Measurements from ENCODE around the gene PPP2R5C.

PPP2R5C gene

GRCh38 chr14:101788016-101788635 lies 26.6 kb downstream of the PPP2R5C start:
- ChIA-PET POLR2A (no interaction called here), CTCF (interaction anchor here (1.0 to 1.2 kb wide), 2 partner anchors 20 to 26 kb away, joined by 3 read pairs; no protein-coding TSS in a partner anchor)
- DNase-seq (ENCODE audit: extremely low spot score): no peak
- TF ChIP-seq, protein P1, sequence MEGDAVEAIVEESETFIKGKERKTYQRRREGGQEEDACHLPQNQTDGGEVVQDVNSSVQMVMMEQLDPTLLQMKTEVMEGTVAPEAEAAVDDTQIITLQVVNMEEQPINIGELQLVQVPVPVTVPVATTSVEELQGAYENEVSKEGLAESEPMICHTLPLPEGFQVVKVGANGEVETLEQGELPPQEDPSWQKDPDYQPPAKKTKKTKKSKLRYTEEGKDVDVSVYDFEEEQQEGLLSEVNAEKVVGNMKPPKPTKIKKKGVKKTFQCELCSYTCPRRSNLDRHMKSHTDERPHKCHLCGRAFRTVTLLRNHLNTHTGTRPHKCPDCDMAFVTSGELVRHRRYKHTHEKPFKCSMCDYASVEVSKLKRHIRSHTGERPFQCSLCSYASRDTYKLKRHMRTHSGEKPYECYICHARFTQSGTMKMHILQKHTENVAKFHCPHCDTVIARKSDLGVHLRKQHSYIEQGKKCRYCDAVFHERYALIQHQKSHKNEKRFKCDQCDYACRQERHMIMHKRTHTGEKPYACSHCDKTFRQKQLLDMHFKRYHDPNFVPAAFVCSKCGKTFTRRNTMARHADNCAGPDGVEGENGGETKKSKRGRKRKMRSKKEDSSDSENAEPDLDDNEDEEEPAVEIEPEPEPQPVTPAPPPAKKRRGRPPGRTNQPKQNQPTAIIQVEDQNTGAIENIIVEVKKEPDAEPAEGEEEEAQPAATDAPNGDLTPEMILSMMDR (IDR thresholded peaks at IDR 0.05; ENCODE audit: control extremely low read depth, extremely low read depth, low read depth, missing control alignments): no peak

DNA sequence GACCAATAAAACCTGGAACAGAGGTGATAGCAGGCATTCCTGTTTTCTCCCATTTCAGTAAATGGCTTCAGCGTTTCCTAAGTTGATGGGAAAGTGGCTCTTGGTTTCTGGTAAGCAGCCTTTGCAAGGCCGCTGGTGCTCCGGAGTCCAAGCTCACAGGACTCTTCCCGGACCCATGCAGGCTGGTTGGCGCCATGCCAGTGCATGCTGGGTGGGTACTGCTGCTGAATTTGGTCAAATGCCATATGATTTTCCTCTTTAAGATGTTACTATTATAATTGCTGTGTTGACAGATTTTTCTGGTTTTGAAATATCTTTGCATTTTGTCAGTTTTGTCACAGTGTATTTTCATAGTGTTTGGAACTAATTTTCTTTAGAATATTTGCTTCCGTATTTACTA lies 27.7 kb downstream of the PPP2R5C start:
- DNase-seq (ENCODE audit: extremely low spot score): no peak
- ChIA-PET CTCF (interaction anchor here (1.0 to 2.0 kb wide), 3 partner anchors 18 to 25 kb away, joined by 3 to 6 read pairs (median 3); no protein-coding TSS in a partner anchor), POLR2A (no interaction called here)
- TF ChIP-seq, protein P1 (IDR thresholded peaks at IDR 0.05; ENCODE audit: control extremely low read depth, extremely low read depth, low read depth, missing control alignments): no peak

- POLR2A ChIA-PET: no interaction called here
- TF ChIP-seq, protein P1 (IDR thresholded peaks at IDR 0.05; ENCODE audit: control extremely low read depth, extremely low read depth, low read depth, missing control alignments): no peak
- DNase-seq (ENCODE audit: extremely low spot score): no peak
- CTCF ChIA-PET: interaction anchor here (1.0 to 2.0 kb wide), 3 partner anchors 19 to 63 kb away, joined by 3 to 12 read pairs (median 6); no protein-coding TSS in a partner anchor
These were observed 28.7 kb downstream of the PPP2R5C start for GRCh38 chr14:101790232-101790631.

DNA sequence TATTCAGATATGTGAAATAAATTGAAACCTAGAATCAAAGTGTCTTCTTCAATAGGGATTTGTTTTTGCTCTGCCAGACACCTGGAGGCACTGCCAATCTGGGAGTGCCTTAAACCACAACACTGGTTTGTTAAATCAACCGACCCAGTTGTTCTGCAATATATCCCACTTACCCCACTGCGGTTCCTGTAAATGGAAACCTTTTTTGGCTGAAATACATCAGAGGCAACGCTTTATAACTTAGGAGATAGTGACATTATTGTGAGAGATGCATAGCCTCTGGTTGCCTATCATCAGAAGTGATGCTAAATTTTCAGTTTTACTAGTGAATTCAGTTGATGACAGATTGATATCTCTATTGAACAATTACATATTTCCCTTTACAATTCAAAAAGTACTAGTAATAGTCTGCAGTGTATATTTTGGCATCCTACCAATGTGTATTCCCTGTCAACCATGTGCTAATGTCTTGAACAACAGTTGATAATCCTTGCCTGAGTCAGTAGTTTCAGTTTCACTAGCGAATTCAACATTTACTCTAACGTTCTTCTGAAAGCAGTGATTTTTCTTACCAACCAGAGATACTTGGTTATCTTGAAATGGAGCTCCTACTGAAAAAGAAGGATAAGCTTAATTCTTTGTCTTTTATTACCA lies 30.5 kb downstream of the PPP2R5C start:
- POLR2A ChIA-PET: no interaction called here
- DNase-seq (ENCODE audit: extremely low spot score): peak; percentile 40
- CTCF ChIA-PET: interaction anchor here (1.0 to 1.5 kb wide), 3 partner anchors 21 to 774 kb away, joined by 3 to 7 read pairs (median 5); no protein-coding TSS in a partner anchor
- TF ChIP-seq, protein P1 (IDR thresholded peaks at IDR 0.05; ENCODE audit: control extremely low read depth, extremely low read depth, low read depth, missing control alignments): no peak

GRCh38 chr14:101796016-101796415 lies 34.5 kb downstream of the PPP2R5C start:
- TF ChIP-seq, protein P1 (IDR thresholded peaks at IDR 0.05; ENCODE audit: control extremely low read depth, extremely low read depth, low read depth, missing control alignments): no peak
- ChIA-PET POLR2A (no interaction called here), CTCF (interaction anchor here (1.0 to 1.6 kb wide), 3 partner anchors 12 to 48 kb away, joined by 3 read pairs; no protein-coding TSS in a partner anchor)
- no peak for DNase-seq (ENCODE audit: extremely low spot score)

GRCh38 chr14:101796479-101796878 lies 35.0 kb downstream of the PPP2R5C start:
- no peak for DNase-seq (ENCODE audit: extremely low spot score)
- TF ChIP-seq, protein P1 (IDR thresholded peaks at IDR 0.05; ENCODE audit: control extremely low read depth, extremely low read depth, low read depth, missing control alignments): no peak
- ChIA-PET POLR2A (no interaction called here), CTCF (interaction anchor here (1.0 to 1.6 kb wide), 3 partner anchors 11 to 48 kb away, joined by 3 read pairs; no protein-coding TSS in a partner anchor)

Measured in GM10248 (cell line).